Subcutaneous abdominal adipose tissue (tissue), 5 donors: ENCODE results near the gene TEK.
"Not testable (repeated sequence)": the region's sequence is repeated elsewhere in the genome, so short reads cannot be mapped to it uniquely, and the experiment has no call there.

Source experiments
- H3K27ac ChIP-seq: one replicate; pipeline ENCODE4 v1.7.0; 2013; ENCODE audit warnings: low read depth, mild to moderate bottlenecking, inconsistent platforms, low read length, moderate library complexity
- H3K27me3 ChIP-seq, 5 donors: one replicate each; pipeline ENCODE4 v1.7.0; 2013; ENCODE audit warnings: low read length in 5 of 5, inconsistent platforms in 1 of 5; ENCODE audit not compliant: control insufficient read depth in 5 of 5, insufficient read depth in 4 of 5
- H3K36me3 ChIP-seq, 5 donors: one replicate each; pipeline ENCODE4 v1.7.0; 2013; ENCODE audit warnings: low read length in 5 of 5; ENCODE audit not compliant: control insufficient read depth in 5 of 5, insufficient read depth in 5 of 5
- H3K4me1 ChIP-seq, 5 donors: one replicate each; pipeline ENCODE4 v1.7.0; 2013; ENCODE audit warnings: low read length in 5 of 5, mild to moderate bottlenecking in 3 of 5, moderate library complexity in 1 of 5; ENCODE audit not compliant: control insufficient read depth in 5 of 5, insufficient read depth in 5 of 5
- H3K4me3 ChIP-seq, 5 donors: one replicate each; pipeline ENCODE4 v1.7.0; 2013; ENCODE audit warnings: low read length in 5 of 5, low read depth in 1 of 5
- H3K9ac ChIP-seq, 5 donors: one replicate each; pipeline ENCODE4 v1.7.0; 2013; ENCODE audit warnings: low read length in 5 of 5, mild to moderate bottlenecking in 4 of 5, moderate library complexity in 3 of 5
- H3K9me3 ChIP-seq, 5 donors: one replicate each; pipeline ENCODE4 v1.7.0; 2013; ENCODE audit warnings: low read length in 5 of 5; ENCODE audit not compliant: control insufficient read depth in 5 of 5
- donor health status: healthy.
- donor health status: healthy.
- donor health status: healthy.
- donor health status: healthy.
- donor health status: healthy.

TEK gene

GRCh38 chr9:27089706-27090105 lies 19.3 kb upstream of the TEK start:
- Histone ChIP-seq H3K36me3 (no peaks in the 10 kb centered on the region), H3K9ac (no peak overlapping the region), H3K4me1 (peaks cover 0 to 5% (median 0%) of the 10 kb centered on the region in 5 donors), H3K27ac (no peak overlapping the region), H3K4me3 (no peak overlapping the region), H3K9me3 (no peaks in the 10 kb centered on the region), H3K27me3 (no peaks in the 10 kb centered on the region)

GRCh38 chr9:27090231-27090630 lies 18.8 kb upstream of the TEK start:
- H3K4me3 ChIP-seq = no peak overlapping the region
- H3K36me3 ChIP-seq = no peaks in the 10 kb centered on the region
- H3K9ac ChIP-seq = no peak overlapping the region
- H3K27me3 ChIP-seq = no peaks in the 10 kb centered on the region
- H3K4me1 ChIP-seq = peaks cover 0 to 4% (median 0%) of the 10 kb centered on the region in 5 donors
- H3K27ac ChIP-seq = no peak overlapping the region
- H3K9me3 ChIP-seq = no peaks in the 10 kb centered on the region

- H3K27me3 ChIP-seq = no peaks in the 10 kb centered on the region
- peaks cover 0 to 2% (median 0%) of the 10 kb centered on the region in 5 donors for H3K4me1 ChIP-seq
- H3K36me3 ChIP-seq = no peaks in the 10 kb centered on the region
- no peaks in the 10 kb centered on the region for H3K9me3 ChIP-seq
- no peak overlapping the region for H3K9ac ChIP-seq
- H3K27ac ChIP-seq = no peak overlapping the region
- H3K4me3 ChIP-seq = no peak overlapping the region
Observed at GRCh38 chr9:27090711-27091110, 18.3 kb upstream of the TEK start.

- not testable (repeated sequence) for H3K4me3 ChIP-seq, H3K27me3 ChIP-seq, H3K36me3 ChIP-seq, H3K4me1 ChIP-seq, H3K9ac ChIP-seq, H3K9me3 ChIP-seq, H3K27ac ChIP-seq
Observed at GRCh38 chr9:27092496-27092895, 16.5 kb upstream of the TEK start.

- not testable (repeated sequence) for H3K36me3 ChIP-seq, H3K9me3 ChIP-seq, H3K27ac ChIP-seq, H3K4me3 ChIP-seq, H3K4me1 ChIP-seq, H3K9ac ChIP-seq, H3K27me3 ChIP-seq
Observed at GRCh38 chr9:27093384-27094067, 15.5 kb upstream of the TEK start.

- Histone ChIP-seq H3K4me3 (no peak overlapping the region), H3K27ac (no peak overlapping the region)
Observed at GRCh38 chr9:27094640-27095298, 14.3 kb upstream of the TEK start.

GRCh38 chr9:27107241-27107640 lies 1.8 kb upstream of the TEK start:
- H3K4me1 ChIP-seq = peaks cover 0 to 11% (median 7%) of the 10 kb centered on the region in 5 donors
- no peak overlapping the region for H3K27ac ChIP-seq
- no peaks in the 10 kb centered on the region for H3K36me3 ChIP-seq
- peaks cover 0 to under 1% (median 0%) of the 10 kb centered on the region in 5 donors for H3K9me3 ChIP-seq
- no peak overlapping the region for H3K9ac ChIP-seq
- H3K27me3 ChIP-seq = no peaks in the 10 kb centered on the region
- no peak overlapping the region for H3K4me3 ChIP-seq

More at GRCh38 chr9:27094640-27095298, 14.3 kb upstream of the TEK start:
- Histone ChIP-seq H3K36me3 (no peaks in the 10 kb centered on the region), H3K27me3 (no peaks in the 10 kb centered on the region), H3K4me1 (peaks cover 0 to 2% (median 0%) of the 10 kb centered on the region in 5 donors), H3K9me3 (no peaks in the 10 kb centered on the region), H3K9ac (no peak overlapping the region)

GRCh38 chr9:27109621-27110020 lies 596 bp downstream of the TEK start:
- H3K27ac ChIP-seq = peak overlapping the region; percentile 69
- H3K9ac ChIP-seq = peak overlapping the region in 4 of 5 donors; percentile 6 to 91 (median 58)
- no peaks in the 10 kb centered on the region for H3K27me3 ChIP-seq
- peaks cover 0 to 11% (median 7%) of the 10 kb centered on the region in 5 donors for H3K4me1 ChIP-seq
- H3K36me3 ChIP-seq = no peaks in the 10 kb centered on the region
- no peaks in the 10 kb centered on the region for H3K9me3 ChIP-seq
- peak overlapping the region; percentile 48 to 78 (median 57) for H3K4me3 ChIP-seq

GRCh38 chr9:27110181-27110580 lies 1.2 kb downstream of the TEK start:
- Histone ChIP-seq H3K36me3 (no peaks in the 10 kb centered on the region), H3K9me3 (no peaks in the 10 kb centered on the region), H3K27ac (peak overlapping the region; percentile 69), H3K4me1 (peaks cover 0 to 11% (median 7%) of the 10 kb centered on the region in 5 donors), H3K27me3 (no peaks in the 10 kb centered on the region), H3K9ac (peak overlapping the region in 3 of 5 donors; percentile 3 to 66 (median 50)), H3K4me3 (peak overlapping the region in 3 of 5 donors; percentile 51 to 78 (median 62))

GRCh38 chr9:27112235-27112634 lies 3.2 kb downstream of the TEK start:
- peak overlapping the region in 1 of 5 donors; percentile 3 for H3K4me3 ChIP-seq
- peak overlapping the region; percentile 69 for H3K27ac ChIP-seq
- H3K27me3 ChIP-seq = no peaks in the 10 kb centered on the region
- no peaks in the 10 kb centered on the region for H3K9me3 ChIP-seq
- H3K9ac ChIP-seq = no peak overlapping the region
- peaks cover 0 to 11% (median 11%) of the 10 kb centered on the region in 5 donors for H3K4me1 ChIP-seq
- H3K36me3 ChIP-seq = no peaks in the 10 kb centered on the region
